ENCODE measurements around the gene VEZF1.

Gene VEZF1

GRCh38 chr17:57999010-57999495 is 11.0 kb upstream of the VEZF1 start:
- DNase-seq (ENCODE audit: low spot score) = no peak

GRCh38 chr17:57997085-57997809 is 9.2 kb upstream of the VEZF1 start:
- DNase-seq (ENCODE audit: low spot score) = no peak

- DNase-seq (ENCODE audit: low spot score) = peak; percentile 79
These were observed 7.3 kb upstream of the VEZF1 start for GRCh38 chr17:57995076-57995956.

GRCh38 chr17:57994436-57994835 is 6.4 kb upstream of the VEZF1 start:
- DNase-seq (ENCODE audit: low spot score) = no peak

GRCh38 chr17:57993471-57994365 is 5.7 kb upstream of the VEZF1 start:
- no peak for DNase-seq (ENCODE audit: low spot score)

- DNase-seq (ENCODE audit: low spot score) = no peak
These were observed 3.5 kb upstream of the VEZF1 start for GRCh38 chr17:57991537-57991936.

- no peak for DNase-seq (ENCODE audit: low spot score)
These were observed 2.0 kb upstream of the VEZF1 start for GRCh38 chr17:57990037-57990436.

- DNase-seq (ENCODE audit: low spot score) = no peak
These were observed 522 bp upstream of the VEZF1 start for GRCh38 chr17:57988301-57989250.

GRCh38 chr17:57986841-57987580 is 1.0 kb downstream of the VEZF1 start:
- peak; percentile 72 for DNase-seq (ENCODE audit: low spot score)

- DNase-seq (ENCODE audit: low spot score) = peak; percentile 81
These were observed 2.4 kb downstream of the VEZF1 start for GRCh38 chr17:57985675-57985974.

- no peak for DNase-seq (ENCODE audit: low spot score)
These were observed 2.9 kb downstream of the VEZF1 start for GRCh38 chr17:57984936-57985674.

GRCh38 chr17:57984261-57984890 is 3.7 kb downstream of the VEZF1 start:
- DNase-seq (ENCODE audit: low spot score) = no peak

GRCh38 chr17:57983446-57983845 is 4.6 kb downstream of the VEZF1 start:
- DNase-seq (ENCODE audit: low spot score) = no peak

GRCh38 chr17:57982452-57983170 is 5.4 kb downstream of the VEZF1 start:
- DNase-seq (ENCODE audit: low spot score) = no peak

GRCh38 chr17:57980522-57980921 is 7.5 kb downstream of the VEZF1 start:
- no peak for DNase-seq (ENCODE audit: low spot score)

GRCh38 chr17:57979076-57979475 is 9.0 kb downstream of the VEZF1 start:
- no peak for DNase-seq (ENCODE audit: low spot score)

- no peak for DNase-seq (ENCODE audit: low spot score)
These were observed 11.5 kb downstream of the VEZF1 start for GRCh38 chr17:57976594-57976993.

GRCh38 chr17:57975044-57975443 is 13.0 kb downstream of the VEZF1 start:
- no peak for DNase-seq (ENCODE audit: low spot score)

All from COLO829 (cell line).